HEK293T (cell line): ENCODE measurements around the gene TNFAIP8L1.
A peak's percentile ranks its signal among the peaks of the same experiment; 100 is the strongest.

Experiments
- CTCF ChIA-PET: fragments of 350-600 bp; formaldehyde crosslinking; extraction: SDS; loops from one replicate; lab custom pipeline; 2021; ENCODE audit warnings: antibody characterized with exemption, inconsistent platforms; lab: Yijun Ruan, JAX
- POLR2A ChIA-PET: fragments of 350-600 bp; formaldehyde crosslinking; extraction: SDS; loops from one replicate; lab custom pipeline; 2020; ENCODE audit warnings: antibody characterized with exemption, inconsistent platforms; lab: Yijun Ruan, JAX
- DNase-seq: peaks from one replicate; pipeline ENCODE4 v3.0.0; 2012; ENCODE audit warnings: mixed read lengths; ENCODE audit errors: extremely low spot score
- ARNT ChIP-seq: fragments of 450-650 bp; IDR thresholded peaks from 2 replicates; pipeline ENCODE4 v1.6.1; 2017; ENCODE audit warnings: mild to moderate bottlenecking
- BHLHE40 ChIP-seq: fragments of 450-650 bp; IDR thresholded peaks from 2 replicates; pipeline ENCODE4 v1.6.1; 2016; ENCODE audit warnings: mild to moderate bottlenecking, moderate library complexity, borderline replicate concordance
- CTBP1 ChIP-seq: fragments of 450-650 bp; IDR thresholded peaks from 2 replicates; pipeline ENCODE4 v1.6.1; 2016; ENCODE audit warnings: borderline replicate concordance
- ELF4 ChIP-seq: fragments of 450-650 bp; IDR thresholded peaks from 2 replicates; pipeline ENCODE4 v1.6.1; 2017; ENCODE audit warnings: antibody characterized with exemption
- FOXA1 ChIP-seq: fragments of 450-650 bp; IDR thresholded peaks from 2 replicates; pipeline ENCODE4 v1.6.1; 2016; ENCODE audit warnings: mild to moderate bottlenecking
- FOXK2 ChIP-seq: fragments of 450-650 bp; IDR thresholded peaks from 2 replicates; pipeline ENCODE4 v1.6.1; 2016; ENCODE audit warnings: mild to moderate bottlenecking
- FOXM1 ChIP-seq: fragments of 450-650 bp; IDR thresholded peaks from 2 replicates; pipeline ENCODE4 v1.6.1; 2017; ENCODE audit warnings: mild to moderate bottlenecking, borderline replicate concordance
- HDGF ChIP-seq: fragments of 450-650 bp; IDR thresholded peaks from 2 replicates; pipeline ENCODE4 v1.6.1; 2017; ENCODE audit warnings: antibody characterized with exemption, borderline replicate concordance
- L3MBTL2 ChIP-seq: fragments of 450-650 bp; conservative IDR thresholded peaks from 2 replicates; pipeline ENCODE4 v1.6.1; 2016; ENCODE audit warnings: mild to moderate bottlenecking
- LEF1 ChIP-seq: fragments of 450-650 bp; IDR thresholded peaks from 2 replicates; pipeline ENCODE4 v1.6.1; 2017; ENCODE audit warnings: mild to moderate bottlenecking, borderline replicate concordance
- NFRKB ChIP-seq: fragments of 450-650 bp; IDR thresholded peaks from 2 replicates; pipeline ENCODE4 v1.6.1; 2016; ENCODE audit warnings: mild to moderate bottlenecking, moderate library complexity
- SP1 ChIP-seq: fragments of 450-650 bp; IDR thresholded peaks from 2 replicates; pipeline ENCODE4 v1.6.1; 2017
- SUZ12 ChIP-seq: fragments of 450-650 bp; IDR thresholded peaks from 2 replicates; pipeline ENCODE4 v1.6.1; 2016; ENCODE audit warnings: mild to moderate bottlenecking
- TARDBP ChIP-seq: fragments of 450-650 bp; IDR thresholded peaks from 2 replicates; pipeline ENCODE4 v1.6.1; 2016
- ZNF384 ChIP-seq: fragments of 450-650 bp; IDR thresholded peaks from 2 replicates; pipeline ENCODE4 v1.6.1; 2016
- TF ChIP-seq, protein P1 (sequence below): fragments of 450-650 bp; IDR thresholded peaks from 2 replicates; pipeline ENCODE4 v1.6.1; 2016

Gene TNFAIP8L1

DNA sequence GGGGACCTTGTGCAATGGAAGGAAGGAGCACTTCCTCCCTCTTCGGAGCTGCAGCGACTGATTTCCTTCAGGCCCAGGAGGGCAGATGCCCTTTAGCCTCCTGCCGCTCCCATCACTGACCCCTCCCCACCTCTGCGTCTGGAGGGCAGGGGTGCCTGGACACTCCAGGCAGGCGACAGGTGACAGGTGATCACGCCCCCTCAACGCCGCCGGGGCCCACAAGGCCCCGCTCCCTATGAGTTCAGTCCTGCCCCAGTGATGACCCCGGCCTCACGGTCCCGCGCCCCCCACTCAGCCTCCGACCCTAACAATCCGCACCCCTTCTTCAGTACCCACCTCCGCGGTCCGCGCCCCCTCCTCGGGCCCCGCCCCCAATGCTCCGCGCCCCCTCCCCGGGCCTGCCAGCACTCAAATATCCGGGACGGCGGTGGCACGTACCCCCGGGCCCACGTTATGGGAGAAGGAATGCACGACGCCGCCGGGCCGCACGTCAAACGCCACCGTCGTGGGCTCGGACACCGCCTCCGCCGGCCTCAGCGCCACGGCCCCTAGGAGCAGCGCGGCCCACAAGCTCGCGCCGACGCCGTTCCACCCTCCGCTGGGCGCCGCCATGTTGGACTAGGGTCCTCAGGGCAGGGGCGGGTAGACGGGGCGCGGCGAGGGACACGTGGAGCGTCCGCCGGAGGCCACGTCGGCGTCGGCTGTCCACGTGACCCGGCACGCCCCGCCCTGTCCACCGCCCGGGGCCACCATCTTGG is 30.6 kb downstream of the TNFAIP8L1 start, which contains the start of gene MYDGF:
Gene MYDGF (minus strand): TSS at position 620 of the 758 bp plus-strand sequence. CDS start 8 bp downstream, at position 612.
- peak; percentile 100 for DNase-seq
- POLR2A ChIA-PET: interaction anchor here (0.7 kb wide), 1 partner anchor 11 kb away, joined by 4 read pairs; no protein-coding TSS in a partner anchor
- TF ChIP-seq FOXK2: no peak
- TF ChIP-seq L3MBTL2: peak; percentile 37
- CTCF ChIA-PET: no interaction called here

DNA sequence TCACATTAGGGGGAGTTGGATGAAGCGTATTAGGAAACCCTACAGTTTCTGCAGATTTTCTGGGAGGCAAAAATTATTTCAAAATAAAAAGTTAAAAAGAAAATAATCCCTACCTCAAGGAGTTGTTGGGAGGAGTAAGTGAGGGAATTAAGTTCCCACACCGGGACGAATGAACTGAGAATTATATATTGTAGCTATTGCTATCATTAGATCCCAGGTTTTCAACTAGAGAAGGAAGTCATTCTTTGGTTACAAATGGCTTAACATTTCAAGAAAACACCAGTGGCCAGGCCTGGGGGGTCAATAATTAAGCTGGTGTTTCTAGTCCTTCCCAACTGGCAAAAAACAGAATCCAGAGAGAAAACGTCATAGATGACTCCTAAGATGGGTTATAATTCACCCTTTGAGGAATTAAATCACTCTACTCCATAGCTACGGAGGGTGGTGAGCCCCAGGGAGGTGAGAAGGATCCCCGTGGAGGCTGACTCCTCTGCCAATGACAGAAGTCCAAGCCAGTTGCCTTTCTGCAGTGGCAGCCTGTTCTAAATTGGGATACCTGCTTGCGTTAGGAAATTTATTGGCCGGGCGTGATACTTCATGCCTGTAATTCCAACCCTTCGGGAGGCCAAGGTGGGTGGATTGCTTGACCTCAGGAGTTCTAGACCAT is 32.0 kb downstream of the TNFAIP8L1 start:
- POLR2A ChIA-PET: interaction anchor here (0.7 kb wide), 1 partner anchor 15 kb away, joined by 3 read pairs; no protein-coding TSS in a partner anchor
- DNase-seq: no peak
- CTCF ChIA-PET: no interaction called here
- TF ChIP-seq FOXK2 (no peak), BHLHE40 (no peak), ZNF384 (no peak), CTBP1 (no peak)
- TF ChIP-seq, protein P1, sequence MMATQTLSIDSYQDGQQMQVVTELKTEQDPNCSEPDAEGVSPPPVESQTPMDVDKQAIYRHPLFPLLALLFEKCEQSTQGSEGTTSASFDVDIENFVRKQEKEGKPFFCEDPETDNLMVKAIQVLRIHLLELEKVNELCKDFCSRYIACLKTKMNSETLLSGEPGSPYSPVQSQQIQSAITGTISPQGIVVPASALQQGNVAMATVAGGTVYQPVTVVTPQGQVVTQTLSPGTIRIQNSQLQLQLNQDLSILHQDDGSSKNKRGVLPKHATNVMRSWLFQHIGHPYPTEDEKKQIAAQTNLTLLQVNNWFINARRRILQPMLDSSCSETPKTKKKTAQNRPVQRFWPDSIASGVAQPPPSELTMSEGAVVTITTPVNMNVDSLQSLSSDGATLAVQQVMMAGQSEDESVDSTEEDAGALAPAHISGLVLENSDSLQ: no peak

DNA sequence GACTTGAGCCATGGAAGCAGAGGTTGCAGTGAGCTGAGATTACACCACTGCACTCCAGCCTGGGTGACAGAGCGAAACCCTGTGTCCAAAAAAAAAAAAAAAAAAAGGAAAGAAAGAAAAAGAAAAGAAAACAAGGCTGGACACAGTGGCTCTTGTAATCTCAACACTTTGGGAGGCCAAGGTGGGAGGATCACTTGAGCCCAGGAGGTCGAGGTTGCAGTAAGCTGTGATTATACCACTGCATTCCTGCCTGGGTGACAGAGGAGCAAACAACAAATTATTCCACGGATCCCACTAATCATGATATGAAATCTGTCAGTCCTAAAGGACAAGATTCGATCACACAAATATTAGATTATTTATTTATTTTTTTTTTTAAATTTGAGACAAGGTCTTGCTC is 33.9 kb downstream of the TNFAIP8L1 start:
- DNase-seq: no peak
- CTCF ChIA-PET: interaction anchor here (0.5 to 0.6 kb wide), 2 partner anchors 54 to 84 kb away, joined by 3 read pairs; no protein-coding TSS in a partner anchor
- POLR2A ChIA-PET: no interaction called here
- TF ChIP-seq HDGF (no peak), ARNT (no peak), SUZ12 (no peak), TARDBP (no peak), BHLHE40 (no peak), FOXM1 (no peak), ELF4 (no peak), L3MBTL2 (no peak), LEF1 (no peak), CTBP1 (no peak), FOXK2 (no peak), FOXA1 (no peak), SP1 (no peak), NFRKB (no peak)
- TF ChIP-seq, protein P1: no peak

DNA sequence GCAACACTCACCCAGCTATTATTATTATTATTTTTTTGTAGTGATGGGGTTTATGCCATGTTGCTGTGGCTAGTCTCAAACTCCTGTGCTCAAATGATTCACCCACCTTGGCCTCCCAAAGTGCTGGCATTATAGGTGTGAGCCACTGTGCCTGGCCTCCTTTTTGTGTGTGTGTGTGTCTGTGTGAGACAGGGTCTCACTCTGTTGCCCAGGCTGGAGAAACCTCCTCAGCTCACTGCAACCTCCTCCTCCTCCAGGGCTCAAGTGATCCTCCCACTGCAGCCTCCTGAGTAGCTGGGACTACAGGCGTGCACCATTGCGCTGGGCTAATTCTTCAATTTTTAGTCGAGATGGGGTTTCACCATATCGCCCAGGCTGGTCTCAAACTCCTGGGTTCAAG is 34.4 kb downstream of the TNFAIP8L1 start:
- CTCF ChIA-PET: no interaction called here

DNA sequence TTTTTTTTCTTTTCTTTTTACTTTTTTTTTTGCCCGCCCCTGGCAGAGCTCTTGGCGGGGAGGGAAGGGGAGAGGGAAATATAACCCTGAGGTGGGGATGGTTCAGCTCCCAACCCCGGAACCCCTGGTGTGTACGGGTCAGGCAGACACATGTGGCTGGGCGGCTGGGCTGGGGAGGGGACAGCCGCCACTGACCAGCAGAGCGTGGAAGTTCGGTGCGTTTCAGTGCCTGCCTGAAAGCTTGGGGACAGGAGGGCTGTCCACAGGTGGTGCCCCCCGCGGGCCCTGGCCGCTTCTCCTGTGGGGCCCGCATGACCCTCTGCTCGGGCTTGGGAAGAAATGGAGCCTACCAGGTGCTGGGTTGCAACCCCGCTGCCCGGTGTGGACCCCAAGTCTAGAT is 36.0 kb downstream of the TNFAIP8L1 start:
- POLR2A ChIA-PET: interaction anchor here (0.5 kb wide), 1 partner anchor 139 kb away, joined by 3 read pairs; no protein-coding TSS in a partner anchor
- TF ChIP-seq FOXA1 (no peak), SUZ12 (no peak), CTBP1 (no peak), ELF4 (no peak), HDGF (no peak), BHLHE40 (no peak), LEF1 (no peak), TARDBP (no peak), L3MBTL2 (no peak), FOXM1 (no peak), NFRKB (no peak), ZNF384 (no peak), SP1 (no peak), FOXK2 (no peak), ARNT (no peak)
- TF ChIP-seq, protein P1: no peak
- DNase-seq: no peak
- CTCF ChIA-PET: no interaction called here

More for the DNA sequence above, 34.4 kb downstream of the TNFAIP8L1 start:
- POLR2A ChIA-PET: no interaction called here
- DNase-seq: no peak
- no peak for TF ChIP-seq LEF1
- no peak for TF ChIP-seq L3MBTL2
- no peak for TF ChIP-seq FOXK2
- TF ChIP-seq HDGF: no peak
- no peak for TF ChIP-seq ARNT
- TF ChIP-seq ZNF384: no peak
- no peak for TF ChIP-seq SP1
- no peak for TF ChIP-seq TARDBP
- no peak for TF ChIP-seq FOXA1
- TF ChIP-seq SUZ12: no peak
- TF ChIP-seq NFRKB: no peak
- no peak for TF ChIP-seq FOXM1
